HepG2 (cell line): ENCODE measurements around the gene HAP1. TPM values are rescaled to one million over a fixed set of nuclear protein-coding genes. Genes with fewer than 3 reads are reported as not detected.
A peak's percentile ranks its signal among the peaks of the same experiment; 100 is the strongest.

ENCODE experiments used
- ATAC-seq: fragments of 200-7000 bp; cut with Tn5 transposase; 3 replicates; pipeline ENCODE4 v1.9.1; 2020; ENCODE audit warnings: mild to moderate bottlenecking, moderate library complexity
- BruUV-seq: library from RNA; stranded (reverse); fragments of 400-500 nt; replicated peaks from 2 replicates; lab custom pipeline; 2021; lab: Mats Ljungman, UMichigan
- CTCF ChIA-PET: fragments of 300-600 bp; formaldehyde crosslinking; extraction: SDS; loops from one replicate; lab custom pipeline; 2021; ENCODE audit warnings: low total read pairs, inconsistent platforms, low intra/inter-chr PET ratio; lab: Yijun Ruan, JAX
- POLR2A ChIA-PET: fragments of 350-600 bp; sonication (Branson Sonifier 250); formaldehyde crosslinking; loops from one replicate; lab custom pipeline; 2020; ENCODE audit warnings: antibody characterized with exemption, inconsistent platforms; lab: Yijun Ruan, JAX
- DNase-seq: peaks from one replicate; pipeline ENCODE4 v3.0.0-alpha.2; 2015; ENCODE audit warnings: low spot score
- FAIRE-seq: peaks from 3 replicates; lab custom pipeline; 2011; peaks lifted over from hg19 to GRCh38; lab: Jason Lieb, UNC
- H2AFZ ChIP-seq: one replicate; pipeline ENCODE4 v1.6.1; 2011; ENCODE audit warnings: low read length, inconsistent platforms
- H3K27ac ChIP-seq: fragments of 300-600 bp; 3 replicates; pipeline ENCODE4 v1.8.0; 2011; ENCODE audit warnings: mixed run types, mild to moderate bottlenecking, mixed read lengths, low read length, inconsistent platforms; ENCODE audit not compliant: insufficient read depth; ENCODE audit errors: extremely low read length
- H3K27me3 ChIP-seq, 2 experiments: fragments of 200-600 bp in 1 of 2; 2 replicates in 1 of 2; 3 replicates in 1 of 2; pipeline versions ENCODE4 v1.6.0 to v1.8.0; 2011; ENCODE audit warnings: low read length in 2 of 2, mild to moderate bottlenecking in 2 of 2, moderate library complexity in 2 of 2, inconsistent platforms in 1 of 2; ENCODE audit not compliant: insufficient read depth in 2 of 2, control insufficient read depth in 1 of 2
- H3K36me3 ChIP-seq, 2 experiments: fragments of 200-600 bp in 1 of 2; replicated peaks in 1 of 2; 2 replicates in 1 of 2; 3 replicates in 1 of 2; pipeline versions ENCODE4 v1.5.1 to v1.8.0; 2011; ENCODE audit warnings: low read length in 2 of 2, inconsistent platforms in 1 of 2; ENCODE audit not compliant: insufficient read depth in 2 of 2, control insufficient read depth in 1 of 2
- H3K4me1 ChIP-seq: 2 replicates; pipeline ENCODE4 v1.5.1; 2012; ENCODE audit warnings: low read length, inconsistent platforms; ENCODE audit not compliant: insufficient read depth
- H3K4me2 ChIP-seq: 2 replicates; pipeline ENCODE4 v1.6.0; 2011; ENCODE audit warnings: low read depth, low read length, inconsistent platforms
- H3K4me3 ChIP-seq, 3 experiments: fragments of 200-600 bp in 1 of 3; sonication (generic), shearing (Covaris generic) in 1 of 3; replicated peaks in 1 of 3; 2 replicates each; pipeline ENCODE4 v1.5.1; 2011 to 2016; ENCODE audit warnings: low read length in 3 of 3, inconsistent platforms in 2 of 3, low read depth in 2 of 3, mild to moderate bottlenecking in 2 of 3, control low read depth in 1 of 3, mixed read lengths in 1 of 3; ENCODE audit not compliant: insufficient read depth in 1 of 3
- H3K79me2 ChIP-seq: one replicate; pipeline ENCODE4 v1.6.1; 2011; ENCODE audit warnings: low read length, inconsistent platforms; ENCODE audit not compliant: insufficient read depth
- H3K9ac ChIP-seq: 2 replicates; pipeline ENCODE4 v1.6.0; 2011; ENCODE audit warnings: mild to moderate bottlenecking, low read depth, low read length, inconsistent platforms; ENCODE audit not compliant: insufficient read depth
- H3K9me3 ChIP-seq: 2 replicates; pipeline ENCODE4 v1.5.1; 2012; ENCODE audit warnings: mild to moderate bottlenecking, low read length
- H4K20me1 ChIP-seq: 2 replicates; pipeline ENCODE4 v1.6.0; 2011; ENCODE audit warnings: inconsistent platforms, mild to moderate bottlenecking, low read length, moderate library complexity; ENCODE audit not compliant: insufficient read depth
- GMEB2 ChIP-seq: IDR thresholded peaks from 2 replicates; pipeline ENCODE4 v1.6.1; 2016; ENCODE audit warnings: missing biosample characterization, missing genetic modification reagents, low read depth
- HNF4G ChIP-seq, 2 experiments: sonication (generic) in 1 of 2; formaldehyde crosslinking in 1 of 2; IDR thresholded peaks; 2 replicates each; pipeline versions ENCODE4 v1.4.0 to v1.6.1; 2011 to 2020; ENCODE audit warnings: borderline replicate concordance in 2 of 2, low read depth in 2 of 2, mild to moderate bottlenecking in 2 of 2, low read length in 1 of 2, missing genetic modification reagents in 1 of 2, moderate library complexity in 1 of 2
- JUND ChIP-seq: sonication (generic); formaldehyde crosslinking; IDR thresholded peaks from 2 replicates; pipeline ENCODE4 v1.8.0; 2022; ENCODE audit warnings: mild to moderate bottlenecking, missing genetic modification reagents
- KMT2B ChIP-seq: IDR thresholded peaks from 2 replicates; pipeline ENCODE4 v1.6.1; 2016; ENCODE audit warnings: missing genetic modification reagents, missing compliant biosample characterization
- MAX ChIP-seq: IDR thresholded peaks from 2 replicates; pipeline ENCODE4 v1.6.1; 2012; ENCODE audit warnings: inconsistent platforms
- PHF20 ChIP-seq: sonication (generic); formaldehyde crosslinking; IDR thresholded peaks from 2 replicates; pipeline ENCODE4 v1.5.0; 2020; ENCODE audit warnings: mild to moderate bottlenecking, missing genetic modification reagents
- PLSCR1 ChIP-seq: sonication (generic); formaldehyde crosslinking; IDR thresholded peaks from 2 replicates; pipeline ENCODE4 v1.5.0; 2020; ENCODE audit warnings: missing genetic modification reagents, mild to moderate bottlenecking, borderline replicate concordance
- PRPF4 ChIP-seq: fragments of 200-400 bp; formaldehyde crosslinking; IDR thresholded peaks from 2 replicates; pipeline ENCODE4 v1.6.1; 2016; ENCODE audit warnings: low read length, low read depth; ENCODE audit not compliant: poor library complexity, severe bottlenecking
- RBM22 ChIP-seq: fragments of 200-400 bp; formaldehyde crosslinking; optimal IDR thresholded peaks from 2 replicates; pipeline ENCODE3; 2017; ENCODE audit warnings: mild to moderate bottlenecking, low read length, moderate library complexity
- SETDB1 ChIP-seq: sonication (generic); formaldehyde crosslinking; IDR thresholded peaks from 2 replicates; pipeline ENCODE4 v1.5.1; 2020; ENCODE audit warnings: missing genetic modification reagents, mild to moderate bottlenecking, borderline replicate concordance
- SSRP1 ChIP-seq: IDR thresholded peaks from 2 replicates; pipeline ENCODE4 v1.6.1; 2016; ENCODE audit warnings: control low read depth
- YEATS4 ChIP-seq: sonication (generic); formaldehyde crosslinking; IDR thresholded peaks from 2 replicates; pipeline ENCODE4 v1.4.0; 2020; ENCODE audit warnings: missing genetic modification reagents, borderline replicate concordance
- ZFYVE20 ChIP-seq: sonication (generic); formaldehyde crosslinking; IDR thresholded peaks from 2 replicates; pipeline ENCODE4 v1.8.0; 2023; ENCODE audit warnings: low read depth, mild to moderate bottlenecking, moderate library complexity, missing genetic modification reagents, borderline replicate concordance
- ZNF30 ChIP-seq: sonication (generic); formaldehyde crosslinking; IDR thresholded peaks from 2 replicates; pipeline ENCODE4 v1.5.0; 2020; ENCODE audit warnings: mild to moderate bottlenecking, missing genetic modification reagents
- ZNF546 ChIP-seq: sonication (generic); formaldehyde crosslinking; conservative IDR thresholded peaks from 2 replicates; pipeline ENCODE4 v1.8.1; 2023; ENCODE audit warnings: mild to moderate bottlenecking, missing genetic modification reagents
- ZNF580 ChIP-seq: IDR thresholded peaks from 2 replicates; pipeline ENCODE4 v1.6.1; 2016; ENCODE audit warnings: low read depth, borderline replicate concordance
- ZXDC ChIP-seq: sonication (generic); formaldehyde crosslinking; IDR thresholded peaks from 2 replicates; pipeline ENCODE4 v1.5.0; 2020; ENCODE audit warnings: mild to moderate bottlenecking, missing genetic modification reagents
- WGBS: methylation state at CpG from one replicate; pipeline ENCODE4 v1.1.6; 2017; ENCODE audit warnings: low lambda C conversion rate; 5-methylcytosine and 5-hydroxymethylcytosine counted together
- in situ Hi-C: cut with HindIII; loops from 2 replicates; pipeline ENCODE4 v1.10.0; 2017; ENCODE audit warnings: low pct_unique_long_range_greater_than_20kb; ENCODE audit not compliant: extremely low pct_ligation_motif_present
- intact Hi-C: fragments of 100-400 bp; cut with micrococcal nuclease; formaldehyde crosslinking; loops from one replicate; pipeline ENCODE4 v1.10.0; 2022; ENCODE audit not compliant: unreplicated experiment
- polyA plus RNA-seq, 8 experiments: library from polyadenylated mRNA; depleted of rRNA in 3 of 8; stranded (reverse) in 7 of 8; unstranded in 1 of 8; fragments of >200 nt; fragmentation: Illumina TruSeq in 4 of 8; extraction: Trizol in 4 of 8; gene quantifications; 2 replicates each; pipeline versions ENCODE4 v1.2.1 to v1.2.3, GENCODE V29; 2011 to 2016; ENCODE audit warnings: low read depth in 4 of 8, missing spikeins in 1 of 8, mixed read lengths in 1 of 8; ENCODE audit not compliant: insufficient read depth in 1 of 8
- total RNA-seq, 5 experiments: library from RNA; depleted of rRNA; stranded (reverse); fragments of >200 nt; fragmentation: Illumina TruSeq; extraction: Trizol; gene quantifications; 2 replicates each; pipeline ENCODE4 v1.2.3, GENCODE V29; 2016; ENCODE audit warnings: low read depth in 1 of 5

HAP1 gene
- total and polyA plus RNA-seq, 2 of the 13 experiments (the other 11 are each of a cell fraction or from before 2014, with no cell fraction given) = 0.07 TPM

- ATAC-seq = no peak
- peaks cover 29% of the 10 kb centered on the region for H3K4me1 ChIP-seq
- FAIRE-seq = peak; percentile 42
- H3K9me3 ChIP-seq = no peaks in the 10 kb centered on the region
- ChIA-PET POLR2A (interaction anchor here (0.6 to 6.6 kb wide), 45 partner anchors 8 to 1471 kb away, joined by 3 to 443 read pairs (median 6); partner anchors contain the start of genes ACLY, CNP, FKBP10 and GAST), CTCF (interaction anchor here (1.3 kb wide), 1 partner anchor 23 kb away, joined by 3 read pairs; no protein-coding TSS in a partner anchor)
- peaks cover 18% of the 10 kb centered on the region for H3K79me2 ChIP-seq
- 2% methylated on average over 24 of the region's 27 CpGs for WGBS
- peak overlapping the region; percentile 99 for H3K27ac ChIP-seq
- H4K20me1 ChIP-seq = peaks cover 39% of the 10 kb centered on the region
- H2AFZ ChIP-seq = no peak overlapping the region
- no peaks in the 10 kb centered on the region; a peak in 2 of 5 replicates for H3K27me3 ChIP-seq
- peak overlapping the region; percentile 99 for H3K4me2 ChIP-seq
- intact Hi-C loops = no loop called here
- in situ Hi-C loops = no loop called here
- H3K36me3 ChIP-seq = peaks cover 22 to 41% of the 10 kb centered on the region in 2 experiments
- no TSS peak for BruUV-seq
- H3K4me3 ChIP-seq = peak overlapping the region; percentile 81 to 99 (median 88)
- H3K9ac ChIP-seq = peak overlapping the region; percentile 100
- DNase-seq = peak; percentile 69
- TF ChIP-seq PHF20 (CRISPR knock-in tag) (no peak), ZNF546 (CRISPR knock-in tag) (no peak), ZNF580 (no peak), PLSCR1 (CRISPR knock-in tag) (0 out of 2 replicates have a peak, but pooled peaks have one; percentile 78), GMEB2 (CRISPR knock-in tag) (no peak), ZFYVE20 (no peak), SETDB1 (no peak), PRPF4 (no peak), RBM22 (peak; percentile 8), MAX (peak; percentile 95), SSRP1 (peak; percentile 46; the same call in 1 of the 2 replicates), HNF4G (IDR thresholded peaks at IDR 0.05; ENCODE audit: borderline replicate concordance, low read depth, low read length) (no peak), HNF4G (CRISPR knock-in tag; IDR thresholded peaks at IDR 0.05; ENCODE audit: borderline replicate concordance, low read depth) (no peak), YEATS4 (CRISPR knock-in tag) (peak; percentile 99; the same call in 1 of the 2 replicates), ZNF30 (CRISPR knock-in tag) (no peak), ZXDC (no peak), JUND (0 out of 2 replicates have a peak, but pooled peaks have one; percentile 14), KMT2B (CRISPR knock-in tag) (no peak)
Measured at GRCh38 chr17:41689497-41690299, 44.7 kb downstream of the HAP1 start.
